GM19455 (cell line): ENCODE results near the gene NOSTRIN.
"Not testable (repeated sequence)": the region's sequence is repeated elsewhere in the genome, so short reads cannot be mapped to it uniquely, and the experiment has no call there.

Source experiments
- ATAC-seq: cut with Tn5 transposase; IDR thresholded peaks from one replicate; pipeline ENCODE4 v1.9.1; 2021; ENCODE audit not compliant: unreplicated experiment

Gene NOSTRIN

DNA sequence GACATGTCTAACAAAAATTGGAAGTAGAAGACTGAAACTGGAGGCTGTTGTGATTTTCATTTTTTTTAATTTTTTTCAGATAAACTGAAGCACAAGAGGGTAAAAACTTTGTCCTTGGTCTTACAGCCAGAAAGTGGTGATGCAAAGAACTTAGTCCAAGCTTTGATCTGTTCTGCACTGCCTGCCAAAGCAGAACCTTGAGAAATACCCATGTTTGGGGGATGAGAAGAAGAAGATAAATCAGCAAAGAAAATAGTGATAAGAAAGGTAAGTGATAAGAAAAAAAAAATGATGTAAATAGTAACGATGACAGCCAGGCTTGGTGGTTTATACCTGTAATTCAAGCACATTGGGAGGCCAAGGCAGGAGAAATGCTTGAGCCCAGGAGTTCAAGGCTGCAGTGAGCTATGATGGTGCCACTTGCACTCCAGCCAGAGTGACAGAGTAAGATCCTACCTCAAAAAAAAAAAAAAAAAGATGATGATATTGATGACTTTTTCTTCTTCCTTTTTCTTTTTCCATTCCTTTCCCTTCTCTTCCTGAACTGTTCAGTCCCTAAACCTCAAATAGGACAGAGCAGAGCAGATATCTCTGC lies 14.6 kb upstream of the NOSTRIN start:
- no peak for ATAC-seq

- no peak for ATAC-seq
Measured at GRCh38 chr2:168789776-168790175, 12.7 kb upstream of the NOSTRIN start.

DNA sequence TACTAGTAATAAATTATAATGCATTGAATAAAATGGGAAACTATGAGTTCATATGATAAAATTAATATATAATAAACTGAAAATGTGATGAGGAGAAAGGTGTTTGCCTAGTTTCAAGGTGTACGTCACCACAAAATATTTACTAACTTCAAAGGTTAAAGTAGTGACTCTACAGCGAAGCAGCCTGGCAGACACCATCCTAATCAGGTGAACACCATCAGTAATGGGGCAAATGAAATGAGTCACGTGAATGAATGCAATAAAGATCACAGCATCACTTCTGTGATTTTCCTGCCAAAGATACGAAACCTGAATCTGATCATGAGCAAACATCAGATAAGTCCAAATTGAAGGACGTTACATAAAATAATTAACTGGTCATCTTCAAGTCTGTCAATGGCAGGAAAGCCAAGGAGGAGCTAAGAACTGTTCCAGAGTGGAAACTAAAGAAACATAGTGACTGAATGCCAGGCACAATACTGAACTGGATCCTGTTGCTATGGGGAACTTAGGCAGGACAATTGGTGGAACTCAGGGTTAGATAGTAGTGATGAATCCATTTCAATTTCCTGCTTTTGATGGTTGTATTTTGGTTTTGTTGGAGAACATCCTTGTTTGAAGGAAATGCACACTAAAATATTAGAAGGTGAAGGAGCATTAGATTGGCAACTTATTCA lies 12.1 kb upstream of the NOSTRIN start:
- no peak for ATAC-seq

- ATAC-seq = not testable (repeated sequence)
Measured at GRCh38 chr2:168791140-168791539, 11.3 kb upstream of the NOSTRIN start.

- no peak for ATAC-seq
Measured at GRCh38 chr2:168793596-168793995, 8.8 kb upstream of the NOSTRIN start.

DNA sequence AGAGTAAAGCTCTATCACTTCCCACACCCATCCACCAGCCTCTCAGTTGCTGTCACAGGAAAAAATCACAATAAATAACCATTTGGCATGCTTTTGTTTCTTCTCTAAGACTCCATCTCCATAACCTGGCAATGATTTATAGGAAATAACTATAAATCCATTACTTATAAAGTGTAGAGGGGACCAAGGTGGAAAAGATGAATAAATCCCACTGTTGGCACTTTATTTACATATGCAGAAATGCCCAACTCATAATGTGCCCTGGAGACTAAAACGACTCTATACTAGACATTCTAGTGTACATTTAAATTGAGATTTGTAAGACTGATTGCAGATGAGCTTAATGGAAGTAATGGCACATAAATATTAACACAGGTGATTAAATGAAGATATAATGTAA lies 7.5 kb upstream of the NOSTRIN start:
- no peak for ATAC-seq

GRCh38 chr2:168796090-168796577 lies 6.3 kb upstream of the NOSTRIN start:
- no peak for ATAC-seq

DNA sequence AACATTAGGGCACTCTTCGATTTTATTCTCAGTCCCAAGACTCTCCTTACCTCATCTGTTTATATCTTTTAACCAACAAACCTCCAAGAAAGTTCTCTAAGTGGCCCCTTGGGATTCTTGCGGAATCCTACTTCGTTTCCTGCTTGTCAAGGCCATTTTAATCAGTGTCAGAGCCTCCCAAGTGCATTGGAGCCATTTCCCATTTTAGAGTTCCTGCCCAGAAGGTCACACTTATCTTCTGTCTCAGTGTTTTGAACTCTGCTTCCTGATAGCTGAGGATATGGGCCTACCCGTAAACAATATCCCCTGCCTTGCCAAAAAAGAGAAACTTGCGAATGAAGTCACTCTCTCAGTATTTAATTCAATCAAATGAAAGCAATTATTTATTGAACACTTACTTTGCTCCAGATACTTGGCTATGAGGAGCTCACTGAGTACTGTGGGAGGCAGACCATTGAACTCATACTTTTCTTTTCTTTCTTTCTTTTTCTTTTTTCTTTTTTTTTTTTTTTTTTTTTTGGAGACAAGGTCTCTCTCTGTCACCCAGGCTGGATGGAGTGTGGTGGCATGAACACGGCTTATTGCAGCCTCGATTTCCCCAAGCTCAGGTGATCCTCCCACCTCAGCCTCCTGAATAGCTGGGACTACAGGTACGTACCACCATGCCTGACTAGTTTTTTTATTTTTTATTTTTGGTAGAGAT lies 5.7 kb upstream of the NOSTRIN start:
- no peak for ATAC-seq

DNA sequence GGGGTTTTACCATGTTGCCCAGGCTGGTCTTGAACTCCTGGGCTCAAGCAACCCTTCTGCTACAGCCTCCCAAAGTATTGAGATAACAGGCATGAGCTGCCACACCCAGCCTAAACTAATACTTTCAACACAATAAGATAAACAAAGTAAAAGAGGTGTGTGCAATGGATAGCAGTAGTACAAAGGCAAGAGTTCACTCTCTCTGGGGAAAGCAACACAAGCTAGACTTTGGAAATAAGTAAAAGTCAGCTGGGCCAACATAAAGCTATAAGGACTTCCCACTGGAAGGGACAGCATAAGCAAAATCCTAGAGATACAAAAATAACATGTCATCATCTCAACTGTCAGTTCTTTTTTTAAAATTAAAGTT lies 5.2 kb upstream of the NOSTRIN start:
- no peak for ATAC-seq

DNA sequence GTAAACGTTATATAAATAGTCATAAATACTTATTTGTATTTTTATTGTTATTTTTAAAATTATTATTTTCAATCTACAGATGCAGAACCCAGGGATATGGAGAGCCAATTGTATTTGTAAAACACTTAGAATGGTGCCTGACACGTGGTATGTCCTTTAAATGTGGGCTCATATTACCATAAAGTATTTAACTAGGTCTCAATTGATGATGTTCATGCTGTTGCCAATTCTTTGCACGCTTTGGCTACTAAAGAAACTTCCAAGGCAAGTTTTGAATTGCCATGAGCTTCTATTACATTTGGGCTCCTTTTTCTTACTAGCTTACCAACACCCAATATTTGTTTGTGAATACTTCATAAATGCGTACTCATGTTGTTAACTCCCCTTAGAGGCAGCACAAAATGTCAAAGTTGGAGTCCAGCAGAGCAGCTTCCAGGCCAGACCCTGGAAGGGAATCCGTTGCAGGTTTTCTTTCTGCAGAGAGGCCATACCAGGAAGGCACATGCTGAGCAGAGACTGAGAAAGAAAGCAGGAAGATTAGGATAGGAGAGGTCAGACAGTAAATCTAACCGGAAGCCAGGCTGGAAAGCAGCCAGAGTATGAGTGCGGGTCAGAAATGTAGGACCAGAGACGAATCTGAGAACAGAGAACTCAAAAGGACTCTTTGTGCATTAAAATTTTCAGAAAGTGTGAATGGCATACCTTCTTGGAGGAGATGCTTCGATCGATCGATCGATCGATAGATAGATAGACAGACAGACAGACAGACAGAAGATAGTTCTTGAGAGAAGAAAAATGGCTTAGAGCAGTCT lies 4.2 kb upstream of the NOSTRIN start:
- ATAC-seq = no peak

- no peak for ATAC-seq
Measured at GRCh38 chr2:168798888-168799410, 3.5 kb upstream of the NOSTRIN start.

DNA sequence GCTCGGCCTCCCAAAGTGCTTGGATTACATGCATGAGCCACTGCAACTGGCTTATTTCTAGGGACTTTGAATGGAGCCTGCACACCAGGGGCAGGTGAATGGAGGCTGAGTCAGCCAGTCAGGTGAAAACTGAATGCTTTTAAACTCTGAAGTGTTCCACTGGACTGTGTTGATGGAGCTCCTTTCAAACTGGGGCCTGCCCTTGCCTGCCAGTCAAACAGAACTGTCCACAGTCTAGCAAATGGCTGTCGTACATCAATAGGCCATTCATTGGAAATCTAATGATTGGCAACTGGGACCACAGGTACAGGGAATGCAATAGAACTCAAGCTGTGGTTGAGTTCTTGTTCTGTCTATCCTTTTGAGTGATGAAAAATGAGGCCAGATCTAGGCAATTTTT lies 966 bp upstream of the NOSTRIN start:
- ATAC-seq = no peak

DNA sequence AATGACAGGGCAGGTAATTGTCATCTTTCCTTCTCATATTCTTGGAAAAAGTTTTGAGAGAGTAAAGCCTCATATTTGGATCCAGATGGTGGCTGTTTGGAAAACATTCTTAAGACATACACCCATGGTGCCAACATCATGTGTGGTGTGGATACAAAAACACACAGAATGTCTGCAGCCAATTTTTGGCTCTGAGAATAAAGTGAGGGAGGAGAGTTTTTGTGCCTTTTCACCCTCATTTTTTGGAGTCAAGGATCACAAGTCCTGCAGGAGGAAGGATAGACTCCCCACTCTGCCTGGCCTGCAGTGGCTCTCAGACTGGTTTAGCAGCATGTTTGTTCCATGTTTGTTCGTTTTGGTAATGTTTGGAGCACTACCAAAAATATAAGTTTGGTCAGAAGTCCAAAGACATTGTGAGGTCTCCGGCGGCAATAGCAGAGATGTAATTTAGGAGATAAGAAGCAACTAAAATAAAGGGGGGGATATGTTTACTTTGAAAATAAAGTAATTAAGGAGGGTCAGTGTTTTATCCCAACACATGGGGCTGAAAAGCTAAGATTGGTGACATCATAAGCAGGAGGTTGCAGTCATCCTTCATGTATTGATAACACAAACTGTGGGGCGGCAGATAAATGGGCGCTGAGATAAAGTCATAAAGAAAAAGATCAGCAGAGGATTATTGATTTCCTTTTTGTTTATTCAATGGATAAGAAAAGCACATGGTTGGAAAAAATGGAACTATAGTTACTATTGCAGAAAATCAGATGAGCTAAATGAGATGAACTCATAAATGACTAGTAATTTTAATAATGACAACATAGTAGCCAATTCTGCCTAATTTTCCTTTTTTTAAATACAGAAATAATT lies 655 bp downstream of the NOSTRIN start:
- no peak for ATAC-seq

GRCh38 chr2:168804214-168804613 lies 1.8 kb downstream of the NOSTRIN start:
- ATAC-seq = no peak

DNA sequence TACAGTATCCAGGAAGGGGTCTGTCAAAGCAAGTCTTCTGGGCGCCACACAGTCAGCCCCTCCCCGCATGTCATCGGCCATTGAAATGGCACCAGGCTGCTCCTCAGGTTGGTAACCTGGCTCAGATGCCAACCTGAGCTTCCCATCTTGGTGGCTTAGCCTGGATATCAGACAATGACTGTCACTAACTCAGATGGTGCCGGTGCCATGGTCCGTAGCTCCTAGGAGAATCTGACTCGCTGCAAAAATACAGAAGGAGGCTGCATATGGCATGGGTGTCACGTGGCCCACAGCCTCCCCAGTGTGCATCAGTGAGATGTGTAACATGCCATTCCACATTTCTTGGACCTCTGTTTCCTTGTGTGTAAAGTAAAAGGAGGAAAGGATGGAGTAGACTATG lies 3.2 kb downstream of the NOSTRIN start:
- no peak for ATAC-seq

DNA sequence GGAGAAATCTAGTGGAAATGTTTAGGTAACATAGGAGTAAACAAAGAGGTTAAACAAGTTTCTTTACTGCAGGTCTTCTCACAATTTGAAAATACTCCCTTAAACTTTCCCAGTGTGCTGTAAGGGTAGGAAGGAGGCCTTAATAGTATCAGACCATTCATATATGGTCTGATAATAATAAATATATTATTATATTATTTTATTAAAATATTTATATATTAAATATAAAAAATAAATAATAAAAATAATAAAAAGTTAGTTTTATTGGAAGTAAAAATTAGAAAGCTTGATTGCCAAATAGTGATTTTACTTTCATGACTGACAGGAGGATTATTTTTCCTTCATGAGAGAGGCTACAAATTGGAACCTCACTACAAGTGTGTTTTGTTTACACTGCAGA lies 7.1 kb downstream of the NOSTRIN start:
- ATAC-seq = no peak

GRCh38 chr2:168810235-168810634 lies 7.8 kb downstream of the NOSTRIN start:
- no peak for ATAC-seq

GRCh38 chr2:168811696-168812095 lies 9.3 kb downstream of the NOSTRIN start:
- no peak for ATAC-seq

DNA sequence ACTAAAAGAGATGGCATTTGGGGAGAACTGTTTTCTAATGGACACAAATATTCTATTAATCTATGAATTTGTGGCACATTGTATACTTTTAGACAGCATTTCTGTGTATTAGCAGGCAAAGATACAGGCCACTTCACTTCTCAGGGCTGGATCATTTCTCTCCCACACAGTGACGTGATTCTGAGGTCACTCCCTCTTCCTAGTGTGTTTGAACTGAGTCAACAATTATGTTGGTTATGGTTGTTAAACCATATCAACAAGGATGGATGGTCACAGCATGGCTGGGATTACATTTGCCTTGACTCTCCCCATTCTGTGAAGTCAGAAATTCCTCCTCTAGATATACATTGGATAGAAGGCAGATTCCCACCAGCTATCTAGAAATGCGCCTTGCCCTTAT lies 11.6 kb downstream of the NOSTRIN start:
- no peak for ATAC-seq
